AG10803 (cell line): ENCODE measurements around the gene DGKQ.

Experiments used
- DNase-seq: peaks from one replicate; pipeline ENCODE4 v3.0.0; 2010; ENCODE audit warnings: low read depth
- H3K4me3 ChIP-seq: 2 replicates; pipeline ENCODE4 v1.5.1; 2011; ENCODE audit warnings: mild to moderate bottlenecking, low read length, control low read depth
- CTCF ChIP-seq: conservative IDR thresholded peaks from 2 replicates; pipeline ENCODE4 v1.5.1; 2011; ENCODE audit warnings: mild to moderate bottlenecking, low read length, control low read depth, inconsistent platforms

DGKQ gene

DNA sequence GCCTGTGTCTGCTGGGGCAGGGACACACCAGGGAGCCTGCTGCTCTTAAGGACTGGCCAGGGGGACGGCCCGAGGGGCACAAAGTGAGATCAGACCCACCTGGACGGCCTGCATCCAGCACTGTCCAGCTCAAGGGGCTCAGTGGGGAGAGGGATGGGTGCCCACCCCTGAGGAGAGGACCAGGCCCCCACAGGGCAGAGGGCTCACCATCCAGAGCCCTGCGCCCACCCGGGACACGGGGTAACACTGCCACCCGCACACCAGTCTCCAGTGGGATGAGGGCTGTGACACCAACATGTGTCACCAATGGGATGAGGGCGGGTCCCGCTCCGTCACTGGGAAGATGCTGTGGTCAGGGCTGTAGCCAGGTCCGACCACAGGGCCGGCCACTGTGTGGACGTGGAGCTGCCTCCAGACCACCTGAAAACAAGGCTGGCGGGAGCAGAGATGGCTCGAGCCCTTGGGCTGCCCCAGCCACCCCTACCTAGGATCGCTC lies 13.2 kb downstream of the DGKQ start:
- no peak for DNase-seq
- H3K4me3 ChIP-seq: no peak overlapping the region
- TF ChIP-seq CTCF: no peak

- TF ChIP-seq CTCF: no peak
- no peak overlapping the region for H3K4me3 ChIP-seq
- no peak for DNase-seq
Measured at GRCh38 chr4:959338-960139, 13.8 kb downstream of the DGKQ start.

DNA sequence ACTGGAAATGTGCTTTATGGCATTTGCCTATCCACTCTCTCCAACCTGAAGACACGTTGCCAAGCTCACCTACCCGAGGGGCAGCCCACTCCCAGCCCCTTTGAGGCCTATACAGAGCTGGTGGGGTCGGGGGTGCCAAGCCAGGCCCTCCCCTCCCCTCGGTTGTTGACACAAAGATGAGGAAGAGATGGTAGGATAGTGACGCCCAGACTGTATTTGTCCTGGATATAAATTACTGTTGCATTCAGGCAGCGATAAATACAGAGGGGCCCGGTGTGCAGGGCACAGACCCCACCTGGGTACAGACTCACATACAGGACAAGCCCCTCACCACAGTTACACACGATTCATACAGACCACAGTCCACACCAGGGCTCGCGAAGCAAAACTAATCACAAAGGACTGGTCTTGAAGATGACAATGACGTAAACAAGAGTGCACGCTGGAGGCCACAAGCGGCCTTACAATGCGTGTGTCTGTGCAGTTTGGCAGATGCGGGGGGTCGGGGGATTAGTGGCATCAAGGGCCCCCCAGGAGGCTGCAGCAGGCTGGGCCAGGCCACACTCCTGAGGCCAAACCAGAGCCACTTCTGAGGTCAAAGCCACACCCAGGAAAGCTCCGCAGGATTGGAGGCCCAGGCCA lies 14.6 kb downstream of the DGKQ start:
- no peak for DNase-seq
- H3K4me3 ChIP-seq: no peak overlapping the region
- TF ChIP-seq CTCF: no peak

GRCh38 chr4:958314-958665 lies 15.1 kb downstream of the DGKQ start:
- no peak overlapping the region for H3K4me3 ChIP-seq
- DNase-seq: no peak
- TF ChIP-seq CTCF: no peak

- no peak for DNase-seq
- H3K4me3 ChIP-seq: no peak overlapping the region
- TF ChIP-seq CTCF: no peak
Measured at GRCh38 chr4:957581-958313, 15.6 kb downstream of the DGKQ start.

- H3K4me3 ChIP-seq: no peak overlapping the region
- no peak for DNase-seq
- no peak for TF ChIP-seq CTCF
Measured at GRCh38 chr4:957231-957580, 16.2 kb downstream of the DGKQ start.
